OCI-LY7 (cell line): ENCODE data around the gene CTTNBP2.

Experiments used
- CTCF ChIP-seq: fragments of 200-600 bp; sonication (generic); conservative IDR thresholded peaks from 2 replicates; pipeline ENCODE4 v1.5.1; 2014; ENCODE audit warnings: mild to moderate bottlenecking, antibody characterized with exemption, low read length, moderate library complexity, mixed read lengths
- EZH2phosphoT487 ChIP-seq: fragments of 200-600 bp; sonication (generic); IDR thresholded peaks from 2 replicates; pipeline ENCODE4 v1.6.1; 2018; ENCODE audit warnings: low read depth, borderline replicate concordance, mild to moderate bottlenecking, mixed run types, antibody characterized with exemption, low read length, moderate library complexity, mixed read lengths

GRCh38 chr7:117756586-117757085 lies 116.6 kb downstream of the CTTNBP2 start:
- TF ChIP-seq CTCF, result no peak
- no peak for TF ChIP-seq EZH2phosphoT487
